GM18511 (cell line): ENCODE results near the gene ANP32B.
A peak's percentile ranks its signal among the peaks of the same experiment; 100 is the strongest.
"Not testable (repeated sequence)": the region's sequence is repeated elsewhere in the genome, so short reads cannot be mapped to it uniquely, and the experiment has no call there.

Source experiments
- ATAC-seq: cut with Tn5 transposase; IDR thresholded peaks from one replicate; pipeline ENCODE4 v1.9.1; 2021; ENCODE audit warnings: mild to moderate bottlenecking, moderate library complexity; ENCODE audit not compliant: unreplicated experiment

ANP32B gene

GRCh38 chr9:97982683-97983588, at the start of gene ANP32B:
TSS of gene ANP32B (plus strand) at chr9:97983341. CDS start at chr9:97983556, 215 bp downstream.
- peak; percentile 75 for ATAC-seq

GRCh38 chr9:97934321-97935115, 48.6 kb upstream of the ANP32B start:
- no peak for ATAC-seq

GRCh38 chr9:97935276-97935675, 47.9 kb upstream of the ANP32B start:
- no peak for ATAC-seq

- no peak for ATAC-seq
Measured at GRCh38 chr9:97936998-97937397, 46.1 kb upstream of the ANP32B start.

- ATAC-seq: peak; percentile 60
Measured at GRCh38 chr9:97938081-97938644, 45.0 kb upstream of the ANP32B start, which contains the start of gene HEMGN. TSS of gene HEMGN (minus strand) at chr9:97938172. CDS start at chr9:97938136, 36 bp downstream.

- no peak for ATAC-seq
Measured at GRCh38 chr9:97940233-97940632, 42.9 kb upstream of the ANP32B start.

GRCh38 chr9:97940741-97941140, 42.4 kb upstream of the ANP32B start:
- ATAC-seq: no peak

- ATAC-seq: no peak
Measured at GRCh38 chr9:97941323-97941722, 41.8 kb upstream of the ANP32B start.

- no peak for ATAC-seq
Measured at GRCh38 chr9:97943308-97943855, 39.8 kb upstream of the ANP32B start.

GRCh38 chr9:97944612-97945011, 38.5 kb upstream of the ANP32B start:
- no peak for ATAC-seq

GRCh38 chr9:97945470-97945869, 37.7 kb upstream of the ANP32B start:
- not testable (repeated sequence) for ATAC-seq

- not testable (repeated sequence) for ATAC-seq
Measured at GRCh38 chr9:97947094-97947493, 36.0 kb upstream of the ANP32B start.

- ATAC-seq: not testable (repeated sequence)
Measured at GRCh38 chr9:97950873-97951272, 32.3 kb upstream of the ANP32B start.

- ATAC-seq: peak; percentile 72
Measured at GRCh38 chr9:97954550-97954989, 28.6 kb upstream of the ANP32B start.

- no peak for ATAC-seq
Measured at GRCh38 chr9:97956331-97956730, 26.8 kb upstream of the ANP32B start.

- no peak for ATAC-seq
Measured at GRCh38 chr9:97958812-97959511, 24.2 kb upstream of the ANP32B start.

- no peak for ATAC-seq
Measured at GRCh38 chr9:97959585-97959984, 23.6 kb upstream of the ANP32B start.

- ATAC-seq: not testable (repeated sequence)
Measured at GRCh38 chr9:97960678-97961328, 22.3 kb upstream of the ANP32B start.

- no peak for ATAC-seq
Measured at GRCh38 chr9:97961361-97961760, 21.8 kb upstream of the ANP32B start.

- no peak for ATAC-seq
Measured at GRCh38 chr9:97962136-97962535, 21.0 kb upstream of the ANP32B start.
